GM13977 (cell line): ENCODE measurements around the gene LRRC55.

Experiments
- DNase-seq: peaks from one replicate; pipeline ENCODE4 v3.0.0; 2012; ENCODE audit warnings: low spot score
- in situ Hi-C: fragments of 300-500 bp; cut with MboI; formaldehyde crosslinking; loops from one replicate; pipeline ENCODE4 v1.12.0; 2022; ENCODE audit warnings: low sequenced_read_pairs, low pct_unique_long_range_greater_than_20kb, mixed read lengths, inconsistent platforms; ENCODE audit not compliant: unreplicated experiment
- TF ChIP-seq, protein P1 (sequence below): IDR thresholded peaks from 2 replicates; pipeline ENCODE4 v1.5.1; 2012; ENCODE audit warnings: mild to moderate bottlenecking, control low read depth; ENCODE audit not compliant: insufficient read depth; ENCODE audit errors: extremely low read depth, missing control alignments

The LRRC55 gene

DNA sequence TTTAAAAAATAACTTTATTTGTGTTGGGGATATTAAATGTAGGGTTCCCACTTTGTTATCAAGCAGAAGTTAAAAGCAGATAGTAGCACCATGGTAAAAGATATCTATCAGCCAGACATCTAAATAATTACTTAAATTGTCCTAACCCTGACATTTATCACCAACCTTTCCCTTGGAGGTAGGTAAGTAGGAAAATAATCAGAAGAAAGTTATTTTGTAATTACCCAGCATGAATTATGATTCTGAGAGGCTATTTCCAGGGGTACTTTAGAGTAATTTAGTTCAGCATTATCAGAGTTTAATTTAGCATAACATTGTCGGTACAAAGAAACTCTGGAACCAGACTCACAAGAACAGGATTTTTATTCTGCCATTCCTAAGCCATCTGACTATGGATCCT lies 23.2 kb upstream of the LRRC55 start:
- TF ChIP-seq, protein P1, sequence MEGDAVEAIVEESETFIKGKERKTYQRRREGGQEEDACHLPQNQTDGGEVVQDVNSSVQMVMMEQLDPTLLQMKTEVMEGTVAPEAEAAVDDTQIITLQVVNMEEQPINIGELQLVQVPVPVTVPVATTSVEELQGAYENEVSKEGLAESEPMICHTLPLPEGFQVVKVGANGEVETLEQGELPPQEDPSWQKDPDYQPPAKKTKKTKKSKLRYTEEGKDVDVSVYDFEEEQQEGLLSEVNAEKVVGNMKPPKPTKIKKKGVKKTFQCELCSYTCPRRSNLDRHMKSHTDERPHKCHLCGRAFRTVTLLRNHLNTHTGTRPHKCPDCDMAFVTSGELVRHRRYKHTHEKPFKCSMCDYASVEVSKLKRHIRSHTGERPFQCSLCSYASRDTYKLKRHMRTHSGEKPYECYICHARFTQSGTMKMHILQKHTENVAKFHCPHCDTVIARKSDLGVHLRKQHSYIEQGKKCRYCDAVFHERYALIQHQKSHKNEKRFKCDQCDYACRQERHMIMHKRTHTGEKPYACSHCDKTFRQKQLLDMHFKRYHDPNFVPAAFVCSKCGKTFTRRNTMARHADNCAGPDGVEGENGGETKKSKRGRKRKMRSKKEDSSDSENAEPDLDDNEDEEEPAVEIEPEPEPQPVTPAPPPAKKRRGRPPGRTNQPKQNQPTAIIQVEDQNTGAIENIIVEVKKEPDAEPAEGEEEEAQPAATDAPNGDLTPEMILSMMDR = no peak
- in situ Hi-C loops = no loop called here

DNA sequence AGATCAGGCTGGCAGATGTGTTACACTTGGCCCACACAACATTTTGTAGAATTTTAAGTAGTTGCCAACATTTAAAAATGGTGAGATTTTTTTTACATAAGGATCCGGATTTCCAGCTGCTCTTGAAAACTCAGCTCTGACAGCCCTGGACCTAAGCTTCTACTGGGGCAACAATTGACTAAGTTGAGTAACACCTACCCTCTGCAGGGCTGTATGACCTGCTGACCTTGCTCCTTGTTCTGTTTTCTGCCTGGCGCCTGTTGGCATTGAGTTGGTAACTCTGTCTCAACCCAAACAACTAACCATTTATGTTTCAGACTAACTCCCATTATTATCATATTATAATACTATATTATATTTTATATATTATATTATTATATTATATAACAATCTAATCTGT lies 21.1 kb upstream of the LRRC55 start:
- in situ Hi-C loops = no loop called here
- TF ChIP-seq, protein P1 = no peak
- no peak for DNase-seq

More for the DNA sequence above, 23.2 kb upstream of the LRRC55 start:
- no peak for DNase-seq

DNA sequence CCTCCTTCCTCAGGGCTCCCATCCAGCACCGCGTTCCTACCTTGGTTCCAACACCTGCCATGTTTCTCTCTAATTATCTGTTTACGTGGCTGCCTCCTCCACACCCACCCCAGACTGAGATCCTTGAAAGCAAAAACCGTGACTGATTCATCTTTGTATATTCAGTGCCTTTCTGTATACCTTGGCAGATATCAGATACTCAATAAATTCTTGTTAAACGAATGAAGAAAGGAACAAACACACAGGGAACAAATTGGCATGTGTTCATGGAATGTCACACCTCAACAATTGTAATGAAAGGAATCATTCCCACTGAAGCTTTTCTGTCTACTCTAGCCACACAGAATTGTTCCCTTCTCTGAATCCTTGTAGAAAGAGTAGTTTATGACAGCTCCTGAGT lies 20.4 kb upstream of the LRRC55 start:
- in situ Hi-C loops = no loop called here
- TF ChIP-seq, protein P1 = no peak
- DNase-seq = no peak

DNA sequence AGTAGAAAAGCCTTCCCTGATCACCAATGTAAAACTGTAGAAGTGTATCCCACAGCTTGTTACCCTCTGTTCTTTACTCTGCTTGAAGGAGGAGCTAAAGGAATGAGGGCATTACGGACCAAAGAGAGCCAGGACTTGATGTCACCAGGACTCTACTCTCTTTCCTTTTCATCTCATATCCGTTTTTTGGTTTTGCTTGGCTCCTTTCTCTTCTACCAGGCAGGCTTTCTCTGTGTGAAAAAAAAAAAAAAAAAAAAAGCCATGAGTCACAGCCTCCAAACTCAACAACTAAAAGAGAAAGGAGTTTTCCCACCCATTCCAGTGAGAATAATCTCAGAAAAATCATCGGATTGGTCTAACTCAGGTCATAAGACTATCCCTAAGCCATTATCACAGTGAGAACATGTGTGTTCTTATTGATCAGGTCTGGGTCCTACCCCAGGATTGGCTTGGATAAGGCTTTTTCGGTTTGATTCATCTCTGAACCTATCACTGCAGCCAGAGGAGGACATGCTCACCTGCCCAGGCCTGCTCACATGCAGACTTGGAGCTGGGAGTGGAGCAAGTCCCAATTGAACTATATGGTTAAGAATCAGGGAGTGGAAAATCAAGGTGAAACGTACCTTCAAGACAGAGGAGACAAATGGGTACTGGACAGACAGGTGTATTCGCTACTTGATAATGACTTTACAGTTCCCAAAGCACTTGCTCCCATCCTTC lies 19.4 kb upstream of the LRRC55 start:
- in situ Hi-C loops = no loop called here
- DNase-seq = no peak
- TF ChIP-seq, protein P1 = no peak

DNA sequence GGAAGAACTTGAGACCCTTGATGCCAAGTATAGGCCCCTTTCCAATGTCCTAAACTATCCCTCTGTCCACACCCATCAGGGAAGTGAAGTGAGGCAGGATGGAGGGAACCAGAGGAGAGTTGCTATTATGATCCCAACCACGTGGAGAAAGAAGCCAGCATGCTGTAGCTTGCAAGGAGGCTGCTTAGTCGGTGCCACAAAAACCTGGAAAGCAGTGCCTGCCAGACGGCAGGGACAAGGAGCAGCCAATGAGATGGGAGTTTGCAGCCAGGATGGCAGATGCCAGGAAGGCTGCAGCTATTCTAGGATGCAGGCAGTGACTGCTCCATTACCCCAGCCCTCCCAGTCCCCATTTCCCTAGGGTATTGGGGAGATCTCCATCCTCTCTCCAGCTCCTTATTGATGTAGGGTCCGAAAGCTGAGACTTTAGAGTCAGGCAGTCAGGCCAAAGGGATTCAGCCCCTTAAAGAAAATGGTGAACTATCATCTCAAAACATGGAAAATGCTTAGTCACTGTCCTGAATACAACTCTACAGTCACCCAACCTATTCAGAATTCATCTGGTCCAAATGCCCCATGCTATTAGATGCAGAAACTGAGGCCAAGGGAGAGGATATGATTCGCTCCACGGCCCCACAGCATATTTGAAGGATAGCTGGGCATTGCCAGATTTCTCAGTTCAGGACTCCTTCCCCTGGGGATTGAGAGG lies 18.4 kb upstream of the LRRC55 start:
- DNase-seq = no peak
- TF ChIP-seq, protein P1 = no peak
- in situ Hi-C loops = no loop called here

DNA sequence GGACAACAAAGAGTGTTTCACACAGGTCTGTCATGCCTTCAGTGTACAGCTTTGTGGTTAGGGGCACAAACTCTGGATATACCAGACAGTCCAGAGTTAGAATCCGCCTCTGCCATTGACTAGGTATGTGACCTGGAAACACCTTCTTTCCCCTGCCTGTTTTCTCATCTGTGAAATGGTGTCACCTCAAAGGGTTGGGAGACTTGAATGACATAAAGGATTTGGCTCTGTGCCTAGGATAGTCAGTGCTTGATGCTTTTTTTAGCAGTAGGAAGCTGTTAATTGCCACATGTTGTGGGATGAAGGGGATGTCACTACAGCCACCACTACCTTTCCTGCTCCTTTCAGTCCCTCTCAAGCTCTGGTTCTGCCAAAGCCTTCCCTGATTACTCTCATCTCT lies 17.4 kb upstream of the LRRC55 start:
- DNase-seq = no peak
- TF ChIP-seq, protein P1 = no peak
- in situ Hi-C loops = no loop called here
